Stimulated activated CD8-positive, alpha-beta memory T cell treated with anti-CD3 and anti-CD28 coated beads, Interleukin-7, amount 100 ng/mL, for 48 hours (primary cell): ENCODE measurements around the gene ANXA8.

Source experiments
- DNase-seq, 2 donors: peaks; one replicate each; pipeline ENCODE4 v3.0.0-alpha.2; 2020; ENCODE audit warnings: low read depth in 1 of 2; ENCODE audit errors: extremely low read depth in 1 of 2

Gene ANXA8

DNA sequence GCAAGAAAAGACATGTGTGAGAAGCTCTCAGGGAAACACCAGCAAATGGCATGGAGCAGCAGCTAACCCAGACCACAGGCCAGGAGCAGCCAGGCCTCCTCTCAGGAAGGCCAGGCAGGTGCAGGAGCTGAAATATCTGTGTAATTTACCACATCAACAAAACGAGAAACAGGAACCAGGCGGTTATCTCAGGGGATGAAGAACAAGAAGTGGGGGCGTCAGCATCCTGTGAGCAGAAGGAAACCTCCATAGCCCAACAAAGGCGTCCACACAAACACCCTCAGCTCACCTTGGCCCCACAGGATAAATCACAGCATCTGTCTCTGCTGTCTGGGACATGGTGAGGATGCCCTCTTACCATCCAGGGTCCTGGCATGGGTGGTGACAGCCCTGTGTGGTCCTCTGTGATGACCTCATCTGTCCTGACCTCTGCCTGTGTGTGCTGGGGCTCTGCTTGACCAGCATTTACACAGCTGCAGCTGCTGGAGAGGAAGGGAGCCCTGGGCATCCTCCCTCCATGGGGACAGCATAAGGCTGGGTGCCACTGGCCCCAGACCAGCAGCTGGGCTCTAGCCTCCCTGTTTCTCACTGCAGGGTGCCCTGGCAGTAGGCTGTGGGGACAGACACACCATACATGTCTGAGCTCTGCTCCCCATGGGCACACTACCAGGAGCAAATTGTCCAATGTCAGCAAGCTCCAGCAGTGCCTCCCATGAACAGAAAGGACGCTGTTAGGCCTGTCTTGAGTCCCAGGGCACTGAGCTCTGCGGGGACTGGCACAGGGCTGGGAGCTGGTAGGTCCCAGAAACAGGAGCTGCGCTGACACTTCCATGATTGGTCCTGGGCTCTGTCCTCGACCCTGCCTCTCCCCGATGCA lies 34.6 kb downstream of the ANXA8 start:
- no peak for DNase-seq

GRCh38 chr10:47447705-47448104 lies 36.2 kb downstream of the ANXA8 start:
- no peak for DNase-seq

DNA sequence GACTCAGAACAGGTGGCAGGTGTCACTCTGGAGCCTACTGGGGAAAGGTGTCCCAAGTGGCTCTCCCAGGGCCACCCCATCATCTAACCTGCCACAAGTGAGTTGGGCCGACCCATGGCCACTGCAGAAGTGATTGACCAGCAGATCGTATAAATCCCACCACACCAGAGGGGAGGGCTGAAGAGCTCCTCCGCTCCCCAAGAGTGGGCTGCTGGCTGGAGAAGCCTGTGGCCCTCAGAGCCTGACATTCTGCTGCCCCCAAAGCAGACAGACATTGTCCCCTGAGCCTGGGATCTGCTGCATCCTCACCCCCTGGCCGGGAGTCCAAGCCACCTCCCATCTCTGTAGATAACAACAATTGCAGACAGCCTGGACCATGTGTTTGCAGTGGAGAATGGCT lies 36.7 kb downstream of the ANXA8 start:
- no peak for DNase-seq

- DNase-seq, result no peak
These were observed 38.2 kb downstream of the ANXA8 start for GRCh38 chr10:47445720-47446119.

- DNase-seq, result no peak
These were observed 39.9 kb downstream of the ANXA8 start for GRCh38 chr10:47444047-47444446.

DNA sequence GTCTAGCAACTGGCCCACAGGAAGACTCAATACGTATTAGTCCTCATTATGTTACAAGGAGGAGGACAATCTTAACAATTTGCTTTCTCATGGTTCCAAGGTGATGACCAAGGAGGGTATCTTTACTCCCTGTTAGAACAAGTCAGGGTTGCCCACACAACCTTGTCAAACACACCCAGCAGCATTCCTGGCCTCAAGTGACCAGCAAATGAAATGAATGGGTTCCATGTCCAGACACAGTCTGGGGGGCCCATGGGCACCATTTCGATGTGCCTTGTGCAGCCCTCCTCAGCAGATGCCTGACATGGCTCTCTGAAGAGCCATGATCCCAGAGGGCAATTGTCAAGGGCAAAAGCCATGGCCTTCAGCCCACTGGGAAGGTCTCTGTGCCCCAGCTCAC lies 40.8 kb downstream of the ANXA8 start:
- DNase-seq, result no peak

- DNase-seq, result no peak
These were observed 41.6 kb downstream of the ANXA8 start for GRCh38 chr10:47442351-47442750.

DNA sequence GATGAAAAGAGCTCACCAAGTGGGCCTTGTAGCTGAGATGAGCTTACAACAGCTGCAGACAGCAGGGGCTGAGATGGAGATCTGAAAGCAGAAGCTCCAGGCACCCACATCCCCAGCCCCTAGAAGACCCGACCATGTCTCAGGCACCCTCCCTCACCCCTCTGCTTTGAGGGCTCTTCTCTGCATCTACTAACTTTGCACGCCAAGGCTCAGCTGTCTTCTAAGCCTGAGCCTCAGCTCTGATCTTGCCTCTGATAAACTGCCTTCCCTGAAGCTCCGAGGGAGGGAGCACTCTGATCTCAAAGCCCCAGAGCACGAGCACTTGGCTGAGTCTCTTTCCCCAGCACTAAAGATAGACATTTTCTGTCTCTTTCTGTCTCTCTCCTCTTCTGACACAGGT lies 42.0 kb downstream of the ANXA8 start:
- no peak for DNase-seq

DNA sequence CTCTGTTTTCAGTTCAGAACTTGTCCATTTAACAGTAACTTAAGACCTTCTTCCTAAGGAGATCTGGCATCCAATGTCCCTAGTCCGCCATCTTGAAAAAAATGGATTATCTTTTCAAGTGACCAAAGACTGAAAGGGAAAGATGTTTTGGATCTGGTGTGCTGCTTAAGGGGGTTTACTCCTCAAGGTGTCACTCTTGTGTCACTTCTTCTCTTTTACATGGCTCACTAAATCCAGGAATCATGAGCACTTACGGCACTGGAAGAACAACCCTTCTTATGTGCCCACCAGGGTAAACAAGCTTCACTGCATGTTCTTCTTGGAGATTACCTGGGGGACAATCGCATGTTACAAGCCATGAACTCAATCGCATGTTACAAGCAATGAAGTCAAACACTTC lies 43.7 kb downstream of the ANXA8 start:
- no peak for DNase-seq

DNA sequence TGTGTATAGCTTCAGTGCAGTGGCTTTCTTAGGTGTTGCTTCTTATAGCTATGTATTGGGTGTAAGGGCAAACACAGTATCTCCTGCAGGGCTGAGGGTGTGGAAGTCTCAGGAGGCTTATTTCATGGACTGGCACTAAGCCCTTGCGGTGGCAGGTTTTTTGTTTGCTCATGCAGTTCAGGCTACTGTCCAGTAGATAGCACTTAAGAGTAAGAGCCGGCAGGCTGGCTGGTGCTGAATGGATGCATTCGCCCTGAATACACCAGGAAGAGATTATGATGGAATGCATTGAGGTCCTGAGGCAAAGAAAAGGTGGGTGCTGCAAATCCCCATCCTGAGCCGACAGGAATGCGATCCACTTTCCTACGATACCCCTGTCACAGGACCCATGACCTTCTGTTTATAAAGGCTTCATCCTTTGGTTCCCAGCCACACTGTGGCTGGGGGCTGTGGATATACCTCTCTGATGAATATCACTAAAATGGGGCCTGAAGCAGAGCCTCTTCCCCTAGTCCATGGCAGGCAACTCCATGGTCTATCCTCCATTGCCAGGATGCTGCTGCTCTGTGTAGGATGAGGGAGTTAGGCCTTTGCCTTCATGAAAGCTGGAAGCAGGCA lies 44.9 kb downstream of the ANXA8 start:
- DNase-seq, result no peak

- DNase-seq, result no peak
These were observed 48.8 kb downstream of the ANXA8 start for GRCh38 chr10:47435081-47435480.

DNA sequence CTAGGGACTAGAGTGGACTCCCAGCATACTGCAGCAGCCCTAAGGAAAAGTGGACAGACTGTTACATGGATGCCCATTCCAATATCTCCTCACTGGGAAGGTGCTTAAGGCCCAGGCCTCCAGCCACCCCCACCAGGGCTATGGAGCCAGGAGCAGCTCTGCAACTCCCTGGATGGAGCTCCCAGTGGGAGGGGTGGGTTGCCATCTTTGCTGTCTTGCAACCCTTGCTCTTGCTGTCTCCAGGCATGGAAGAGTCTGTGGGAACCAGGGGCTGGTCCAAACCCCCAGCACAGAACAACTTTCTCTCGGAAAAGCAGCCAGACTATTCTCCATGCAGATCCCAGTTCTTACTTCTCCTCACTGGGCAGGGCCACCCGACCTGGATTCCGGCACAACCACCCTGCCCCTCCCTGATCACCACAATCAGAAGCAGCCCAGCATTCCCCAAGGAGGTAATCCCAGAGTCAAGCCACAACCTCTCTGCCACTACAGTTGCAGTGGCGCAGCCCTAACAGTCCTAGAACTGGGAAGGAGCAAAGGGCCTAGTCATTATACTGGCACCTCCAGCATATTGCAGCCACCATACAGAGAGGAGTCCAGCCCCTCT lies 58.0 kb downstream of the ANXA8 start:
- DNase-seq, result no peak

- DNase-seq, result no peak
These were observed 59.7 kb downstream of the ANXA8 start for GRCh38 chr10:47424231-47424630.

GRCh38 chr10:47423476-47423875 lies 60.4 kb downstream of the ANXA8 start:
- no peak for DNase-seq

- no peak for DNase-seq
These were observed 62.6 kb downstream of the ANXA8 start for GRCh38 chr10:47421057-47421952.

DNA sequence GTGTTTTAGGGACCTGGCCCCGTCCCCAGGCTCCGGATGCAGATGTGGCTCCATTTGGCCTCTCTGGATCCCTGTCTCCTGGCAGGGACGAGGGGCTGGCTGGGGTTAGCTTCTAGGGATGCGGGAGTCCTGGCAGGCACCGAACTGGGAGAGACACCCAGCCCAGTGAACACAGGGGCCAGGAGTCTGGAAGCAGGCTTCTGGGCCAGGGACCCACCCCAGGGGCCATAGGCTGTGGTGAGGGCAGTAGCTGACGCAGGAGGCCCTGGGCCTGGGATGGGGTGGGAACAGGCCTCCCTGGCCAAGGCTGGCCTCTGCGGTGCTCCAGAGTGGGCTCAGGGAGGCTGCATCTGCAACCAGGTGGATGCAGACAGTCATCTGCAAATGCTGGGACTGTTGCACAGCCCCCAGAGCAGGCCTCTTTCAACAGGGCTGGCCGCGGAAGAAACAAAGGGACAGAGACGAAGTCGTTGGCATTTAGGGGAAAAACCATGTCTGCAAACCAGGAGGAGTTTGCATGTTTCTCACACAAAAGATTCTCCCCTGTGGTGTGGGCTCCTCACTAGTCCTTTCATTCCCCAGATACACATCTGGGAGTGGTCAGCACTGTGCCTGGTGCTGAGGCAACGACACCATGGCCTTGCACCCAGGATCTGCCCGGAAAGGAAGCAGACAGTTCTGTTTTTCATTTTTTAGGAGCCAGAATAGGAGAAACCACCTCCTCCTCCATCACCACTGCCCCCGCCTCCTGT lies 63.4 kb downstream of the ANXA8 start:
- no peak for DNase-seq

DNA sequence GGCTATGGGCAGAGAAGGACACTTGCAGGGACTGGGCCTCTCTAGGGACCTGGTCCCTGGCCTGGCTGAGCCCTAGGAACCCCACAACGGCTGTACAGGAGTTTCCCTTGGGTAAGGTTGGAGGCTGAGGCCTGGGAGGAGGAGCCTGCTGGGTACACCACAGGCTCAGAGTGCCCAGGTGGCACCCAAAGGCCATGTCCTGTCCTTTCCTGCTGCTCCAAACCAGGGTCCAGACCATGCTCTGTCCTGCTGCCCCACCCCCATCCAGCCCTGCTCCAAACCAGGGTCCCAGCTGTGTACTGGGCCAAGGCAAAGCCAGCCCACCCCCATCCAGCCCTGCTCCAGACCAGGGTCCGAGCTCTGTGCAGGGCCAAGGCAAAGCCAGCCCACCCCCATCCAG lies 64.5 kb downstream of the ANXA8 start:
- DNase-seq, result no peak

DNA sequence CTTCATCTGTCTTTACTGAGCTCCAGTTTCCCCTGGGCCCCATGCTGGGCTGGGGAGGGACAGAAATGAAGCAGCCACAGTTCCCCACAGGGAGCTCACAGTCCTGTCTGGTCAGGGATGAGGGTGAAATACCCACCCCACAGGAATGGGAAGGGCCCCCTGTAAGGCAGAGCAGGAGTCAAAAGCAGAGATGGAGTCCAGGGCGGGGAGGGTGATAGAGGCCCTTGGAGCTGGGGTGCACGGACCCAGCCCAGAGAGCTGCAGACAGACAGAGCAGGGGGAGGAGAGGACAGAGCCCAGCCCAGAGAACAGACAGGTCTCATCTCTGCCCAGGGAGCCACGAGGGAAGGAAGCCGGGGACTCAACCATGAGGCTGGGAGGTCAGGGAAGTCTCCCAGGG lies 64.9 kb downstream of the ANXA8 start:
- DNase-seq, result no peak

DNA sequence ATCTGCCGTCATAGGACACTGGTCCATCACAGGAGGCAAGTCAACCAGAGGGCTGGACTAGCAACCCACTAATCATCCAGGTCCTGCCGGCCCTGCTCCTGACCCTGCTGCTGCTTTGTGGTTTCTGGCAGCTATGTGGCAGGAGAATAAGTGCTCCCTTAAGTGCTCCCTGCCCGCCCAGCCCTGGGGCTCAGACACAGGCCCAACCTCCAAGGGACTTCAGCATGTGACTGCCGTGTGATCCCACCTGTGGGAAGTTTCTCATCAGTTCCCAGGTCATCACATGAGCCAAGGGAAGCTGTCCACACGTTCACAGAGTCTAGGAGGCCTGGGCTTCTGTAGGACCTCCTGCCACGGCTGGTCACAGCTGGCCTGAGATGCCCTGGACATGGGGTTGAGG lies 65.6 kb downstream of the ANXA8 start:
- no peak for DNase-seq
